Lung (tissue), 12 donors: ENCODE data around the gene CPB2. TPM values are rescaled to one million over a fixed set of nuclear protein-coding genes. Genes with fewer than 3 reads are reported as not detected.
A peak's percentile ranks its signal among the peaks of the same experiment; 100 is the strongest.

Experiments used
- ATAC-seq: fragments of 200-7000 bp; cut with Tn5 transposase; one replicate; pipeline ENCODE4 v1.9.1; 2020; ENCODE audit warnings: moderate number of reproducible peaks; ENCODE audit not compliant: insufficient read depth, low FRiP score
- DNase-seq, 3 donors: peaks; one replicate each; pipeline ENCODE4 v3.0.0-alpha.2; 2013 to 2017
- H3K27ac ChIP-seq, 2 donors: one replicate each; pipeline ENCODE4 v1.5.1; 2013; ENCODE audit warnings: mild to moderate bottlenecking in 2 of 2, moderate library complexity in 2 of 2, control low read depth in 1 of 2, inconsistent platforms in 1 of 2, low read depth in 1 of 2, low read length in 1 of 2
- H3K27me3 ChIP-seq, 3 donors: one replicate each; pipeline ENCODE4 v1.5.1; 2013; ENCODE audit warnings: low read length in 2 of 3; ENCODE audit not compliant: control insufficient read depth in 3 of 3, insufficient read depth in 3 of 3
- H3K36me3 ChIP-seq, 4 donors: one replicate each; pipeline ENCODE4 v1.5.1; 2013; ENCODE audit warnings: low read length in 4 of 4, mild to moderate bottlenecking in 1 of 4, moderate library complexity in 1 of 4; ENCODE audit not compliant: control insufficient read depth in 4 of 4, insufficient read depth in 4 of 4
- H3K4me1 ChIP-seq, 5 donors: one replicate each; pipeline ENCODE4 v1.5.1; 2013; ENCODE audit warnings: low read length in 5 of 5, mild to moderate bottlenecking in 2 of 5, moderate library complexity in 1 of 5; ENCODE audit not compliant: control insufficient read depth in 5 of 5, insufficient read depth in 5 of 5
- H3K4me3 ChIP-seq: one replicate; pipeline ENCODE4 v1.5.1; 2013; ENCODE audit warnings: mild to moderate bottlenecking, control low read depth, moderate library complexity
- H3K9ac ChIP-seq, 2 donors: one replicate each; pipeline ENCODE4 v1.5.1; 2013; ENCODE audit warnings: low read length in 2 of 2, control low read depth in 1 of 2; ENCODE audit not compliant: insufficient read depth in 1 of 2
- H3K9me3 ChIP-seq, 4 donors: one replicate each; pipeline ENCODE4 v1.5.1; 2013; ENCODE audit warnings: low read length in 3 of 4, mild to moderate bottlenecking in 1 of 4, moderate library complexity in 1 of 4; ENCODE audit not compliant: control insufficient read depth in 4 of 4, insufficient read depth in 3 of 4
- WGBS, 2 donors: extraction: QIAGEN DNeasy Blood & Tissue Kit; methylation state at CpG; one replicate each; pipeline ENCODE4 v1.1.7; 2013; 5-methylcytosine and 5-hydroxymethylcytosine counted together
- polyA plus RNA-seq, 2 donors: library from polyadenylated mRNA; stranded (reverse); fragments of 200-250 nt; gene quantifications; one replicate each; pipeline ENCODE4 v1.2.1, GENCODE V29; 2013
- total RNA-seq, 2 donors: library from RNA; depleted of rRNA in 1 of 2; stranded (reverse); fragments of >200 nt in 1 of 2; gene quantifications; one replicate each; pipeline ENCODE4 v1.2.1, GENCODE V29; 2014 to 2021
- TF ChIP-seq, protein P1 (sequence below): IDR thresholded peaks from 2 replicates; pipeline ENCODE4 v1.5.1; 2012; ENCODE audit warnings: mild to moderate bottlenecking; ENCODE audit errors: control extremely low read depth, extremely low read depth
- donor health status: control.
- donor health status: control.
- donor health status: Bipolar disorder and iron deficiency.
- donor health status: healthy.
- donor health status: DM: yes; HTN: yes; CAD: no.

Gene CPB2
- total and polyA plus RNA-seq, 4 donors = 1.7 to 19.7 (median 16.7) TPM; not detected in 1

- no peak overlapping the region for H3K4me3 ChIP-seq
- 86 to 95% methylated on average over 4 of the region's 4 CpGs for WGBS, 2 donors
- H3K9ac ChIP-seq = no peak overlapping the region
- H3K36me3 ChIP-seq = no peaks in the 10 kb centered on the region
- peaks cover 0 to 2% (median 0%) of the 10 kb centered on the region in 4 donors for H3K9me3 ChIP-seq
- DNase-seq (no peak), ATAC-seq (no peak)
- TF ChIP-seq, protein P1, sequence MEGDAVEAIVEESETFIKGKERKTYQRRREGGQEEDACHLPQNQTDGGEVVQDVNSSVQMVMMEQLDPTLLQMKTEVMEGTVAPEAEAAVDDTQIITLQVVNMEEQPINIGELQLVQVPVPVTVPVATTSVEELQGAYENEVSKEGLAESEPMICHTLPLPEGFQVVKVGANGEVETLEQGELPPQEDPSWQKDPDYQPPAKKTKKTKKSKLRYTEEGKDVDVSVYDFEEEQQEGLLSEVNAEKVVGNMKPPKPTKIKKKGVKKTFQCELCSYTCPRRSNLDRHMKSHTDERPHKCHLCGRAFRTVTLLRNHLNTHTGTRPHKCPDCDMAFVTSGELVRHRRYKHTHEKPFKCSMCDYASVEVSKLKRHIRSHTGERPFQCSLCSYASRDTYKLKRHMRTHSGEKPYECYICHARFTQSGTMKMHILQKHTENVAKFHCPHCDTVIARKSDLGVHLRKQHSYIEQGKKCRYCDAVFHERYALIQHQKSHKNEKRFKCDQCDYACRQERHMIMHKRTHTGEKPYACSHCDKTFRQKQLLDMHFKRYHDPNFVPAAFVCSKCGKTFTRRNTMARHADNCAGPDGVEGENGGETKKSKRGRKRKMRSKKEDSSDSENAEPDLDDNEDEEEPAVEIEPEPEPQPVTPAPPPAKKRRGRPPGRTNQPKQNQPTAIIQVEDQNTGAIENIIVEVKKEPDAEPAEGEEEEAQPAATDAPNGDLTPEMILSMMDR = no peak
- peaks cover 0 to 4% (median 0%) of the 10 kb centered on the region in 5 donors for H3K4me1 ChIP-seq
- no peak overlapping the region for H3K27ac ChIP-seq
- H3K27me3 ChIP-seq = no peaks in the 10 kb centered on the region
These were observed 3.8 kb downstream of the CPB2 start for GRCh38 chr13:46101002-46101401.

DNA sequence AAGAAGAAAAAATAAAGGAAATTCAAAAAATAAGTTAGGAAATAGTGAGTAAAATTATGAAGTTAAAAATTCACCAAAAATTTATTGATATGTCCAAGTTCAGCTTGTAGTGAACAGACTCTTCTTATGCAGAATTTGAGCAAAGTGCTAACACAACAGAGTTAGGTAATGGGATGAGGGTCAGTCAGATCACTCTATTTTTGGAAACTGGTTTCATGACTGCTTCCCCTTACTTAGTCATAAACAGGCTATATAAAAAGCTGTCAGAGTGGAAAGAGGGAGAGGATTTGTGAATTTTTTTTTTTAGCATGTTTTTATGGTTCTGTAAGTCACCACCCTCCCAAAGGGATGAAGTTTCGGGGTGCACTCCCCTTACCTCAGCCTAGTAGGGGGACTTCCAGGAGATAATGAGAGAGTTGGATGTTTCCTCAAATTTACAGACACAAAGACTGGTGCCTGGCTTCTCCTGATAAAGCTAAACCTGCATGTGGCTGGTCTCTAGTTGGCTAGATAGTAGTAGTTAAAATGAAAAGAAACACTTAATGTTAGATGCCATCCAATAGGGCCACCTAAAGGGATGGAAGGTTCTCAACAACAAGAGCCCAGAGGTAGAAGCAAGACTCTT, 4.5 kb downstream of the CPB2 start:
- TF ChIP-seq, protein P1 = no peak
- Histone ChIP-seq H3K27me3 (no peaks in the 10 kb centered on the region), H3K36me3 (no peaks in the 10 kb centered on the region), H3K4me1 (peaks cover 0 to 4% (median 0%) of the 10 kb centered on the region in 5 donors), H3K9me3 (peaks cover 0 to 2% (median 0%) of the 10 kb centered on the region in 4 donors), H3K4me3 (no peak overlapping the region), H3K27ac (no peak overlapping the region), H3K9ac (no peak overlapping the region)
- WGBS, 2 donors = 69 to 78% methylated on average over 1 of the region's 1 CpG
- peak in 1 of 3 donors; percentile 13 for DNase-seq
- ATAC-seq = no peak

DNA sequence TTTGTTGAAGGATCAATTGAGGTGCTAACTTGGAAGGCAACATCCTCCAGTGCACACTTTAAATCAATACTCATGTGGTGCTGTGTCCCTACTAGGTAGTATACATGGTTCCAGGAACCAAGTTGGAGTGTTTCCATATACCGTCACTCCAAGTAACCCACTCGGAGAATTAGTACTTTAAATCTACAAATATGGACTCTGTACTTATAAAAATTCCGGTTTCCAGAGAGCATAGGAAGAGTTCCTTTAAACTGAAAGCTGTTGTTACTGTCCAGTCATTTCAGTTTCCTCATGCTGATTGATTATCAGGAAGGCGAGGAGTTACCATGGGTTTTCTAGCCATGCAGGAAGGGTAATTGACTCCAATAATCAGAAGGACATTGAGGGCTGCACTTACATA, 7.2 kb downstream of the CPB2 start:
- DNase-seq (no peak), ATAC-seq (no peak)
- H3K9me3 ChIP-seq = peaks cover 0 to 2% (median 0%) of the 10 kb centered on the region in 4 donors
- no peak overlapping the region for H3K4me3 ChIP-seq
- no peak overlapping the region for H3K27ac ChIP-seq
- 89 to 95% methylated on average over 4 of the region's 4 CpGs for WGBS, 2 donors
- H3K9ac ChIP-seq = no peak overlapping the region
- H3K36me3 ChIP-seq = no peaks in the 10 kb centered on the region
- TF ChIP-seq, protein P1 = no peak
- no peaks in the 10 kb centered on the region for H3K27me3 ChIP-seq
- peaks cover 0 to 4% (median 0%) of the 10 kb centered on the region in 5 donors for H3K4me1 ChIP-seq
